ENCODE data around the gene BRINP2.

DNA sequence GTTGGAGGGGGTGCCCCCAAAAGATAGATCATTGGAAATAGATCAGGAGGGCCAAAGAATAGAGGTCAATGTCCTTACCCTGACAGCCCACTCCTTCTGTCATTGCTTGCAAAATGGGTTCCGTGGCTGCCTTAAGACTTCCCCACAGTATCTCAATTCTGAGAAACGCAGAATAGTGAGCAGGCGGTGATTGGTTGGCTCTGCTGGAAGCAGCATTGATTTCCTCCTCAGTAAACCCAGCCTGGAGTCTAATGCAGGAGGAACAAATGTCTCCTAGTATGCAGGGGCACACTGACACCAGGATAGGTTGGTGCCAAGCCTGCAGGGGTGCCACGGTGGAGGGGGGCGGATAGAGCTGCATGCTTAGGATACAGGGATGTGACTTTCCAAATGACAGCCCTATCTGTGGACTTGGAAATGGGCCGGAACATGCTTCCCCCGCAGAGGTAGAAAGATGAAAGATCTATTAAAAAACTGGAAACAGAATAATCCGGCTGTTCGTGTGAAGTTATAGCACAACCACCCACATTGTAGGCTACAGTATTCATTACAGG lies 76.9 kb downstream of the BRINP2 start:
- TF ChIP-seq CTCF (IDR thresholded peaks at IDR 0.05 in 4 of 5, conservative IDR thresholded peaks at IDR 0.05 in 1 of 5) (no peak), POLR2A (IDR thresholded peaks at IDR 0.05) (no peak)
